RKO (cell line): ENCODE measurements around the gene CFAP410.
A peak's percentile ranks its signal among the peaks of the same experiment; 100 is the strongest.
"Not testable (repeated sequence)": the region's sequence is repeated elsewhere in the genome, so short reads cannot be mapped to it uniquely, and the experiment has no call there.

Experiments used
- DNase-seq: peaks from one replicate; pipeline ENCODE4 v3.0.0-alpha.2; 2016; ENCODE audit warnings: low spot score

Gene CFAP410

DNA sequence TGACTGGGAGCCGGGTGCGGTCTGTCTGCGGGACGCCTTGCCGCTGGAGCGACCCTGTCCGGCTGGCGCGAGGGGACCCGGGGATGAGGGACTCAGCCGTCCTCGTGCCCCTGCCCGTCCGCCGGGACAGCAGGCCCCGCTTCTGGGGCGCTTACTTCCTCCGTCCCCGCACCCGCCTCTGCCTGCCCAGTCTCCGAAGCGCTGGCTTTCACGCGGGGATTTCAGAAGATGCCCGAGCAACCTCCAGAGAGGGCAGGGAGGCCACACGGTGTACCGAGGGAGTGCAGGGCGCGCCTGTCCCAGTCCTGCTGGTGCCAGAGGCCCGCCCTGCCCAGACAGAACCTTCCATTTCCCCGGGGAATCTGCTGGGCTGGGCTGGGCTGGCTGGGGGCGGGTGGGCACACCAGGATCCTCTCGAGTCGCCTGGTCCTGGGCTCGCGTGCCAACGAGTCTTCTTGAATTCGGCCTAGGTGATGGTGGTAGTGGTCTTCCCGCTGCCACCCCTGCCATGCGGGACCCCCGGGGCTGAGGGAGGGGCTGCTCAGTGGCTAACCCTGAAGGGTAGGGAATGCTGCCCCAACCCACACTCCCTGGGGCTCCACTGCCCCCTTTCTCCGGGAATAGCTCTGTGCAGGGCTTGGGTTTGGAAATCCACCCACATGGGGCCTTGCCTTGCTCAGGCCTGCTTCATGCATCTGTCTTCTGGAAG lies 11.7 kb upstream of the CFAP410 start:
- DNase-seq = no peak

- no peak for DNase-seq
Measured at GRCh38 chr21:44349847-44350772, 10.9 kb upstream of the CFAP410 start.

DNA sequence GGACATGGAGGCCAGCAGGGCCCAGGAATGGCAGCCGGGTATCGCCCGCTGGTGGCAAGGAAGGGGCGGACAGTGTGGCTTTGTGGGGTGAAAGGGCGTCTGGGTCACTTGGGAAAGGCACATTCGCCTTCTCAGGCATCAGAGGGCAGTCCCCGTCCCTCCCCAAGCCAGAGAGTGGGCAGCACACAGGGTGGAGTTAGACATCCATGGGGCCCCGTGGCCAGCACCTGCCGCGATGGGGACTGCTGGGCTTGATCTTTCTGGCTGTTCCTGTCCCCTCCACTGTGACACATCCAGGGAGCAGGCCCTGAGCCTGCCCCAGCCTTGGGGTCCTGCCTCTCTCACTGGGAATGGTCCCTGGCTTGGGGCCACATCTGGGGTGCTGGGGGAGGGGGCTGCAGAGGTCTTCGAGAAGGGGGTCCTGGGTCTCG lies 10.2 kb upstream of the CFAP410 start:
- DNase-seq = no peak

GRCh38 chr21:44348861-44349260 lies 9.7 kb upstream of the CFAP410 start:
- no peak for DNase-seq

DNA sequence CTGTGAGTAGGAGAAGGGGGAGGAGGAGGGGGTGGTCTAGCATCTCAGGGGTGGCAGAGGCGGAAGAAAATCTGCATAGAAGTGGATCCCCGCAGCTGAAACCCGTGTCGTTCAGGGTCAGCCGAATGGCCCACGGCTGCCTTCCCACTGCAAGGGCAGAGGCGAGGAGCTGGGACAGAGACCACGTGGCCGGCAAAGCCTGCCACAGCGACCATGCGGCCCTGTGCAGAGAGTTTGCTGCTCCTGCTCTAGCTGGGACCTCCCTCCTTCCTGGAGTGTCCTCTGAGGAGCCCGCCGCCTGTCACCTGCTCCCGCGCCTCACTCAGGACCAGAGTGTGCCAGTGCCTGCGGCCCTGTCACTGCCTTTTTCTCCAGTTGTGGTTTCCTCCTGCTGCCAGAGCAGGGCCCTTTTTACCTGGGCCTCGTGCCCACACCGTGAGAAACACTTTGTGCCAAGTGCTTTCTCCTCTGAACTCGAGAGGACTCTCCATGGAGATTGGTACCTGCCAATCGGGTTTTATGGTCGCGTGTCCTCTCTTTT lies 8.8 kb upstream of the CFAP410 start:
- no peak for DNase-seq

- no peak for DNase-seq
Measured at GRCh38 chr21:44345495-44345894, 6.3 kb upstream of the CFAP410 start.

DNA sequence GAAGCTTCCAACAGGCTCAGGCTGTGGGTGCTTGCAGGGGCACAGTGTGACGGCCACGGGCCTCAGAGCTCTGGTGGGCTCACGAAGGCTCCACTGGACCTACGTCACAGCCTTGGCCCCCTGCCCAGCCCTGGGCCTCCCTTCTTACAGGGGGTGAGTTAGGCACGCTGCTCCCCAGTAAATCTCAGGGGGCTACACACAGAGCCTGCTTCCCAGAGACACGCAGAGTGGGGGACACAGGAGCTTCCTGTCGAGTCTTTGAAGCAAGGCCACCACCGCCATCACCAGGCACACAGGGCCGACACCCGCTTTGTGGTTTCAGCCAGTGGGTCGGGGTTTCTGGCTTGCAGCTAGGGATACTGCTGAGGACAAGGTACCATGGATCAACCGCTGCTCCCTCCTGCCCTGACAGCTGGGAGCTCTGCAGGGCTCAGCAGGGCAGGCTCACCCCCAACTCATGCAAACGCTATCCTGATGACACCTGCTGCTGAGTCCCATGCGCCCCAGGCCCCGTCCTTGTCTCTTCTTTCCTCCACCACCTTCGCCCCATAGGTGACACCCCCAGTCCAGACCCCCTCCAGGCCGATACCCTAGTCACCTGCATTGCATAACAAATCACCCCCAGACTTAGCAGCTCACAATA lies 5.5 kb upstream of the CFAP410 start:
- DNase-seq = no peak

- not testable (repeated sequence) for DNase-seq
Measured at GRCh38 chr21:44342981-44343380, 3.8 kb upstream of the CFAP410 start.

- not testable (repeated sequence) for DNase-seq
Measured at GRCh38 chr21:44341726-44342458, 2.7 kb upstream of the CFAP410 start.

DNA sequence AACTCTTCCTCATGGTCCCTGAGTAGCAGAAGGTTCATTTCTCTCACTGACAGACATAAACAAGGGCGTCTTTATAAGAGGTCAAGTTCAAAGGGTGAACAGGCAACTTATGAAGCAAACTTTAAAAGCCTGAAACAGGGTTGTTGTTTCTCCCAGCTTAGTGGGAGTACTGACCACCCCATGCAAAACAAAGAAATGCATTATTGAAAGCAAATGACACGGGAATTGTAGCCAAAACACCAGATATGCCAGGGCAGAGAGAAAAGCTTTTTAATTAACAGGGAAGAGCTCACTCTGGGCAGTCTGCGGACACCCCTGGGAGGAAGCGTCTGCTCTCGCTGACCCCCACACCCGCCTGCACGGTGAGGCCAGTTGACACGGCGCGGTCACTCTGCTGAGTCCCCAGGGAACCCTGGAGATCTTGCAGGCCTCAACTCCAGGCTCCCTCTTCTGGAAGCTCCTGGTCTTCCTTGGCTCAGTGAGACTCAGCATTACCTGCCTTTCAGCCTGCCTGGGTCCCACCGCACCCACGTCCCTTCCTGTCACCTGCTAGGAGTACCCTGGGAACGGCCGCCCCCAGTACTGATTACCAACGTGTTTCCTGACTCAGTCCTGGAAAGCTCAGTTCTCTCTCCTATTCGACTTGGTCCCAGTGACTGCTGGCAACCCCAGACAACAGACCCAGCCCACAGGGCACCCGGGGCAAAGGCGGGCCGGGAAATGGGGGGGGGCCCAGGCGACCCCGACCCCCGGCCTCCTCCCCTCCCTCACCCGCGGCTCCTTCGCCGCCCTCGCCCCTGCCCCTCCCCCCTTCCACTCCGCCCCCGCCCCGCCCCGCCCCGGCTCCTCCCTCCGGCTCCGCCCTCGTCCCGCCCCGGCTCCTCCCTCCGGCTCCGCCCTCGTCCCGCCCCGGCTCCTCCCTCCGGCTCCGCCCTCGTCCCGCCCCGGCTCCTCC lies 972 bp downstream of the CFAP410 start:
- DNase-seq = peak; percentile 71

- DNase-seq = no peak
Measured at GRCh38 chr21:44337449-44337848, 1.7 kb downstream of the CFAP410 start.

DNA sequence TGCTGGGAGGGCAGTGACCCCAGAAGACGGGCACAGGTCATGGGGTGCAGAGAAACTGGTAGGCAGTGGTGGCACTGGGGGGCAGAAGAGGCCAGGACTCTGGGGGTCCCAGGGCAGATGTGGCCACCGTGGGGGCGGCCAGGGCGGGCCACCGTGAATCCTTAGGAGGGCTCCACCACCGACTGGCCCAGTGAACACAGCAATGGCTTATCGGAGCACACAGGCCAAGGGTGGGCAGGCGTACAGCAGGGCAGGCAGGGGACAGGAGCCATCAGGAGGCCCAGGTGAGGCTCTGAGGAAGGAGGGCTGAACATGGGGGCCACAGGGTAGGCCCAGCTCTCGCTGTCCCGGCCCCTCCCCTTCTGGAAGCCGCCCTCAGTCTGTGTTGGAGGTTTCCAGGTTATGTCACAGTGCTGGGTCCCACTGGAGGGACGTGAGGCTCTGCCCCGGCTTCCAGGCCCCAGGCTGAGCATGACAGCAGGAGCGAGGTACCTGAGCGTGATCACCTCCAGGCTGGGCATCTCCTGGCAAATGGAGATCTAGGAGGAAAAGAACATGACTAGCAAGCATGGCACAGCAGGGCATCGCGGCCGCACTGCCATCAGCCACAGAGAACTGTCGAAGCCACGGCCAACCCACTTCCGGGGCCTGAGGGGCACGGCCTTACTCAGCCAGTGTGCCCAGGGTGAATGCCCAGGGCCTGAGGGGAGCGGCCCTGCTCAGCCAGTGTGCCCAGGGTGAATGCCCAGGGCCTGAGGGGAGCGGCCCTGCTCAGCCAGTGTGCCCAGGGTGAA lies 3.7 kb downstream of the CFAP410 start:
- no peak for DNase-seq

DNA sequence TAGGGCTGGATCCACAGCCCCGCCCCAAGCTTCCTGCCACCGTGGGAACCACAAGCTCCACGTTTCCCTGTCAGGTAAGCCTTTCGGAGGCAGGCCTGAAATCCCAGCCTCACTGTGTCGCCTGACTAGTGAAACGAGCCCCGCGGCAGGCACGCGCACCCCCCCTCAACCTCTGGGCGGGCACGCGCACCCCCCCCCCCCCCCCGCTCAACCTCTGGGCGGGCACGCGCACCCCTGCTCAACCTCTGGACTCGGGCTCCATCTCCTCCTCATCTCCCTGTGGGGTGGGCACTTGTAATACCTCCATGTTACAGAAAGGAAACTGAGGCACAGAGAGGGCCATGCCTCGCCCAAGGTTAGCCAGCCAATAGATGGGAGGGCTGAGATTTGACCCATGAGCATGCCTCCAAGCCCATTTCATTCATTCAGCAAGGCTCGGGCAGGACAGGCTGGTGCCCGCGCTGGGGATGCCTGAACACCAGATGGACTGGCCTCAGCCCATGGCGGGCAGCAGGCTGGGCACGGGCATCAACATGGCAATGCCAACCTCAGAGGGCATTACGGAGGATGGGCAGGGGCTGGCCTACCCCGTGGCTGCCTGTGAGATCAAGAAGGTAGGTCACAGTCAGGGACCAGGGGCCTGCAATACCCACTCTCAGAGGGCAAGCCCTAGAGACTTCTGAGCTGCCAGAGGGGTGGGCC lies 4.7 kb downstream of the CFAP410 start:
- DNase-seq = no peak

- no peak for DNase-seq
Measured at GRCh38 chr21:44333509-44334328, 5.5 kb downstream of the CFAP410 start.

- no peak for DNase-seq
Measured at GRCh38 chr21:44332965-44333364, 6.2 kb downstream of the CFAP410 start.

- DNase-seq = no peak
Measured at GRCh38 chr21:44332383-44332782, 6.8 kb downstream of the CFAP410 start.

- DNase-seq = no peak
Measured at GRCh38 chr21:44331650-44332307, 7.4 kb downstream of the CFAP410 start.

DNA sequence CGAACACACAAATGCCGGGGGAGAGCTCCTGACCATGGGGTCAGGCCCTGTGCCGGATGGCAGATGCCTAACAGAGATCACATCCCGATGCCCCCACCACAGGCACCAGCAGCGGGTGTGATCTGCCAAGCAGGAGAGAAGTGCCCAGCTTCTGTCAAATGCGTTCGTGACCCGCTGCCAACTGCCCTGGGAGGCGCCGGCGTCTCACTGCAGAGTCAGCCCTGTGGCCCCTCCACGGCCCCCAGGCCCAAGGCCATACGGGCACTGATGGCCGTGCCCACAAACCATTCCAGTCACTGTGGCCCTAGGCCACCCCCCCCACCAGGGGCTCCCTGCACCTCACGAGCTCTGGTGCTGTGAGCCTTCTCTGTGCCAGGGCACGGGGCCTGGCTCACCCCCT lies 8.0 kb downstream of the CFAP410 start:
- no peak for DNase-seq
